ENCODE data around the gene RBM47.
"Not testable (repeated sequence)": the region's sequence is repeated elsewhere in the genome, so short reads cannot be mapped to it uniquely, and the experiment has no call there.

Gene RBM47

DNA sequence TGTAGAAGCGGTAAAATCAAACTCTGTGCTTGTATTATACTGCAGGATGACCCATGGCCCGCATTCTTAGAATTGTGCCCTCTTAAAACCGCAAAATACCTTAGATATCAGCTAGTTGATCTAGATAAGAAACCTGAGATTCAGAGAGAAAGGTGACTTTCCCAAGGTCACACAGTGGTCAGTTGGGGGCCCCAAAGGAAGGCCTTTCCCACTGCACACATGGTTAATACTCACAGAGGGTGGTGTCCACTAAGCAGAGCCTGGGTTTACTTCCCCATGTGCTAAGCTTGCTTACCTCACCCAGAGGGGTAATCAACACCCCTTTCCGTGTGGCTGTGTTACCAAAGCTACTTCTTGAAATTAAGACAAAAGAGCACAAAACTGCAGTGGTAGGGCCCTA lies 66.3 kb downstream of the RBM47 start:
- DNase-seq (ENCODE audit: low read depth, low spot score) = no peak

DNA sequence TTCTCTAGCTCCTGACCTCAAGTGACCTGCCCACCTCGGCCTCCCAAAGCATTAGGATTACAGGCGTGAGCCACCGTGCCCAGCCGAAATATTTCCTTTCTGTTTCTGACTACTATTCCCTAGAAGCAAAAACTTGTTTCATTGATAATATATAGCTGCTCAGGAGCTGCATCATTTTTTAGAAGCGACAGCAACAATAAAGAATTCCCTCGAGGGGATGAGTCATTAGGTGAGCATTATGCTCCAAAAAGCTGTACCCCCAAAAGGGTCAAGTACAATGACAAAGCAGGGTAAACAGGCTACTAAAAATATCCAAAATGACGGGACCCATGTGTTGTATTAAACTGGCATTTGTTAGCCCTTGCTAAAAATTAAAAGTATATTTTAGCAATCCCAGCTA lies 67.0 kb downstream of the RBM47 start:
- DNase-seq (ENCODE audit: low read depth, low spot score) = no peak

DNA sequence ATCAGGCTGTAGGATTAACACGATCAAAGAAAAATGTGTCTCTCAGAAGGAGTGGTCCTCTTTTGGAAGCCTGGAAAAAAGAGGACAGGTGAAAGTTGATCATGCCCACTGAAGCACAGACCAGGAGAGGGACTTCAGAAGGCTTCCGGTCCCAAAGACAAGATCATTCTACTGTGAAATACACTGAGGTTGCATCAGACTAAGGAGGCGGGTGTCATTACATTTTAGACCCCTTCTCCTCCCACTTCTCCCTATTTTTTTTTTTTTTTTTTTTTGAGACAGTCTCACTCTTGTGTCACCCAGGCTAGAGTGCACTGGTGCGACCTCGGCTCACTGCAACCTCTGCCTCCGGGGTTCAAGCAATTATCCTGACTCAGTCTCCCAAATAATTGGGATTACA lies 67.5 kb downstream of the RBM47 start:
- no peak for DNase-seq (ENCODE audit: low read depth, low spot score)

DNA sequence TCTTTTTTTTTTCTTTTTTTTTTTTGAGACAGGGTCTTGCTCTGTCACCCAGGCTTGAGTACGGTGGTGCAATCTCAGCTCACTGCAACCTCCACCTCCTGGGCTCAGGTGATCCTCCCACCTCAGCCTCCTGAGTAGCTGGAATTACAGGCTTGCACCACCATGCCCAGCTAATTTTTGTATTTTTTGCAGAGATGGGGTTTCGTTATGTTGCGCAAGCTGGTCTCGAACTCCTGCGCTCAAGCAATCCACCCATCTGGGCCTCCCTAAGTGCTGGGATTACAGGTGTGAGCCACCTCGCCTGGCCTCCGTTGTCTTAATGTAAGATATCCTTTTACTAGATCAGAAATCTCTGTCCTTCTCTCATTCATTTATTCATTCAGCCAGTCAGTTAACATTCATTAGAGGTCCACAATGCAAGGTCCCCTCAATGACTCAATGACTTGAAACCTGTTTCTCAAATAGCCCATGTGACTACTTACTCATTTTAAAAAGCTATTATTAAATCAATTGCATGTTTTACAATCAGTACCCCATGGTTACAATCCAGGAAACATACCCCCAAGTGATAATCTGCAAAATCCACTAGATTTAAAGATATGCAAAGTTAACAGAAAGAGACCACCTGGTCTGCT lies 68.0 kb downstream of the RBM47 start:
- DNase-seq (ENCODE audit: low read depth, low spot score) = not testable (repeated sequence)

DNA sequence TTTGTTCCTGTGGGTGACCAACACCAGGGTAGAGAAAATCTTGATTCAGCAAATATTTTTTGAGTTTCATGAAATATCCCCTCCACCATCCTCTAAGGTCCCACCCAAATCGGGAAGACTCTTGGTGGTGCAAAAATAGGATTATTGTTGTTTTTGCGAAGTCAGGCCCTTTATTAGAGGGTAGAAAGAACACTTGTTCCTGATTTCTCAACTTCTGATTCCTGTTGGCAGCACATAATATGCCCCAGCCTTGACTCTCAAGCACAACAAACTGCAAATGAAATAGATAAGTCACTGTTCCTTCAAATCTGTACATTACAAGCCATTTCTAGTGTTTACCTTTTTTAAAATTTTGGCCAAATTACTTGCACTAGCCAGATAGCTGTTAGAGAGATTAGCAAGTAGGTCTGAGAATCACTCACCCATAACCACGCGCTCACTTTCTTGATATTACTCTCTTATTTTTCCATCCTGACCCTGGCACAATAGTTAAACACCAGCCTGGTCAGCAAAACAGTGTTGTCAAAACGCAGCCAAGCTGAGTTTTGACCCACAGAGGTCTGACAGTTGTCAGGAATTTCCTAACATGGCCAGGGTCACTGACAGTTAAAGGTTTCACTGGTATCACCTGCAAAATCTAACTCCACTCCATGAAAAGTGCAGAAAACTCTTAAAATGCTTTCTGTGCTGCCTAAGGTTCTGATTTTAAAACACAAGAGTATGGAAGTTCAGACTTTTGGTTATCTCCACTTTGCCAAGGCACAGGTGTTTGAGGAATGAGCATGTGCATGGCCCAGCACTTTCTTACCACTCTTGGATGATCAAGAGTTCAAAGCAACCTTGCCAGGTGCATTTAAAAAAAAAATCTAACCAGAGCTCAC lies 69.8 kb downstream of the RBM47 start:
- no peak for DNase-seq (ENCODE audit: low read depth, low spot score)

DNA sequence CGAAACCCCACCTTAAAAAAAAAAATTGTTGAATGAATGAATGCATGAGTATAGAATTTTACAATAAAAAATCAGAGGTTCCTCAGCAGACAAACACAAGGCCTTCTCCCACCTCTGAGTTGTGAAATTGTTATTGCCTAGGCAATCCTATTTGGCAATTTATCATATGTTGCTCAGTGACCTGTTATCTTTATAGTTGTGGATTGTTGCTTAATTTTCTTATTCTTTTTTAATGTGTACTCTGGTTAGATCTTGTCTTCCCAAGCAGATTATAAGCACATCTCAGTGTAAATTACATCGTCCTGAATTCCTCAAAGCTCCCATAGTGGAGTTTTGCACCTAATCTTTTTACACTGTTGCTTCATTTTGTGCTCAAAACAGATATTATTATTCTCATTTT lies 71.9 kb downstream of the RBM47 start:
- DNase-seq (ENCODE audit: low read depth, low spot score) = no peak

DNA sequence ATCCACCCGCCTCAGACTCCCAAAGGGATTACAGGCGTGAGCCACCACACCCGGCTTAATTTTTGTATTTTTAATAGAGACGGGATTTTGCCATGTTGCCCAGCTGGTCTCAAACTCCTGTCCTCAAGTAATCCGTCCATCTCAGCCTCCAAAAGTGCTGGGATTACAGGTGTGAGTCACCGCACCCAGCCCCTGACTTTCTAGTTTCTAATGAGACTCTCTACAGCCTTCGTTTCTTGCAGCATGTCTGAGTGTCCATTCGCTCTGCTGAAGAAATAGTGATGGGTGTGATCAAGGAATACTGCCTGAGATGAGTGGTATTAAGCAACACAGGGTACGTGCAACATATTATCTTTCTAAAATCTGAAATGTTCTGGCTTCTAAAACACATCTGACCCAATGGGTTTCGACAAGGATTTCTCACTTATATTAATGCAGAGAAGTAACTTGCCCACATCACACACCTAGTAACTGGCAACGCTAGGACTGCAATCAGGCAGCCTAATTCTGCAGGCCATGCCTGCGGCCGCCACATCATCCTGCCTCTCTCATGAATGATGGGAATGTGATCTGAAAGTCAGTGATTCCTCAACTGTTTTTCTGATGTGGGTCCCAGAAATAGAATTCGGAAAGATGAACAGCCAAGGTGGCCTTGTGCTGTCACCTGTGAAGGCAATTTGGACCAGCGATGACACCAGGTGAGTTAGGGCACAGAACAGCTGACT lies 74.3 kb downstream of the RBM47 start:
- DNase-seq (ENCODE audit: low read depth, low spot score) = no peak

DNA sequence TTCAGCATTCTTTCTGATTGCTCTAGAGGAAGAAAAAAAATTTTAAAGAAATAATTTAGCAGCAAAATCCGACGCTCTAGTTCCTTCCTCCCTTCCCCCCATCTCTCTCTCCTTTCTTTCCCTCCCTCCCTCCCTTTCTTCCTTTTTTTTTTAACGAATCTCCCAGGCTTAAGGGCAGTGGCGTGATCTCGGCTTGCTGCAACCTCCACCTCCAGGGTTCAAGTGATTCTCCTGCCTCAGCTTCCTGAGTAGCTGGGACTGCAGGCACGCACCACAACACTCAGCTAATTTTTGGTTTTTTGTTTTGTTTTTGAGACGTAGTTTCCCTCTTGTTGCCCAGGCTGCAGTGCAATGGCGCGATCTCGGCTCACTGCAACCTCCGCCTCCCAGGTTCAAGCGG lies 75.0 kb downstream of the RBM47 start:
- not testable (repeated sequence) for DNase-seq (ENCODE audit: low read depth, low spot score)

DNA sequence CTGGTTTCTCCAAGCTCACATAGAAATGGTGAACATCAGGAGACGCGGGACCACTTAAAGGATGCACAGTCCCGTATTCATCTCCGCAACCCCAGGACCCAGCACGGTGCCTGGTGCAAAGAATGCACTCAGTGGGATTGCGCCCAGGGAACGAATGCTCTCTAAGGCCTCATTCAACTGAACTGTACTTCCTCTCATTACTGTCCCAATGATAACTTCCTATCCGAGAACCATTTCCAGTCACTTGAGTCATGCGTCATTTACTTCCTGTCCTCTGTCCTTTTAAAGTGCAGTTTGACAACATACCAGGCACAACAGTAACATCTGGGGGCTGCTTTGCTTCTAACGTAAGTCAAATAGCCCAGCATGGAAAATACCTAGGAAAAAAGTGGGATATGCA lies 75.7 kb downstream of the RBM47 start:
- DNase-seq (ENCODE audit: low read depth, low spot score) = no peak

DNA sequence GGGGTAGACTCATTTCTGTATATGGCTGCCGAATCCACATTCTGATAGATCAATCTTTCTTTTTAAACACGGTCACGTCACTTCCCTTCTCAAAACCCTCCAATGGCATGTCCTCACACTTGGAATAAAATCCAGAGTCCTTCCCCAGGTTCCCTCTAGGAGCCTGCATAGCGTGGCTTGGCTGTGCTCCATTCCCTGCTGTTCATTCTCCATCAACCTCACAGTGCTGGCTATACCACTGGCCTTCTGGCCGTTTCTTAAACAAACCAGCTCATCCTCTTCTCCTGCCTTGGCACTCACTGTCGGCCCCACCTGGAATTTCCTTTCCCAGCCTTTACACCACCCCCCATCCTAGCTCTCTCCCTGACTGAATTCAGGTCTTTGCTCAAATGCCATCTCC lies 77.1 kb downstream of the RBM47 start:
- peak; percentile 46 for DNase-seq (ENCODE audit: low read depth, low spot score)

DNA sequence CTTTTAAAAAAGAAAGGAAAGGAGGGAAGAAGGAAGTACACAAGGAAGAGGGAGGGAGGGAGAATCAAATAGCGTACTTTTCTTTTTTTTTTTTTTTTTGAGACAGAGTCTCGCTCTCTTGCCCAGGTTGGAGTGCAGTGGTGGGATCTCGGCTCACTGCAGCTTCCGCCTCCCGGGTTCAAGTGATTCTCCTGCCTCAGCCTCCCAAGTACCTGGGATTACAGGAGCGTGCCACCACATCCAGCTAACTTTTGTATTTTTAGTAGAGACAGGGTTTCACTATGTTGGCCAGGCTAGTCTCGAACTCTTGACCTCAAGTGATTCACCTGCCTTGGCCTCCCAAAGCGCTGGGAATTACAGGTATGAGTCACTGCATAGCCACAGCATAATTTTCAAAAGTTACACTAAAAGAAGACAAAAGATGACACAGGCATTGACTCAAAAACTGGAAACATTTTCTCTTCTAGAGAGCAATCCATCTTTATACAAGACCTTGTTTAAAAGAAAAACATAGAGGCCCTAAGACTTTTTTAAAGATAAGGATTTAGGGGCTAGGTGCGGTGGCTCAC lies 78.0 kb downstream of the RBM47 start:
- DNase-seq (ENCODE audit: low read depth, low spot score) = not testable (repeated sequence)

DNA sequence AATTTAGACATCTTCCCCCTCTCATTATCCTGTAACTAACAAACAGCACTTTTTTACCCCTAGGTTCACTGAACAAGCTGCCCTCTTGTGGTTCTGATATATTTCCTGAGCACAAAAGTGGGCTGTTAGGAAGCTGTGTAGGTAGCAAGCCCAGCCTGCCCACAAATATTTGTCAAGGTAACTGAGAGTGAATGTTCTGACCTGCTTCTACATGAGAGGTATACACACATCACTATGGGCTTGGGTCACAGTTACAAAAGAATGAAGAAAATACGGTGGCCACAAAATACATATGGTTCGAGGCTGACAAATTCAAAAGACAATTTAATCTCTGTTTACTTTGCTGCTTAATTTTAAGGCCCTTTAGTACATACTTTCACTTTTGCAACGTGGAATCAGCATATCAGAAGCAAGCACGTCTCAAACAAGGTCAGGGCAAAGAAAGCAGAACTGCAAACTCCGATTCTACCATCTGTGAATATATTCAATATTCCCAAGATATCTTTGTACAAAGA lies 78.7 kb downstream of the RBM47 start:
- DNase-seq (ENCODE audit: low read depth, low spot score) = no peak

DNA sequence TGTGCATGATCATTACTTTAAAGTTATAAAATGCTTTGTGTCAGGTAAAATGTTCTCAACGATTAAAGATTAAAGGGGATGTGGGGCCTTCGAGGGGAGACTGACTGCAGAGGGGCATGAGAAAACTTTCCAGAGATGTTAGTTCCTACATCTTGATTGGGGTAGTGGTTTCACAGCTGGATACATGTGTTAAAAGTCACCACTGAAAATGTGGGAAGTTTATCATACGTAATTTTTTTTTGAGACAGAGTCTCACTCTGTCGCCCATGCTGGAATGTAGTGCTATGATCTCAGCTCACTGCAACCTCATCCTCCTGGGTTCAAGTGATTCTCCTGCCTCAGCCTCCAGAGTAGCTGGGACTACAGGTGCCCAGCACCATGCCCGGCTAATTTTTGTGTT lies 79.5 kb downstream of the RBM47 start:
- DNase-seq (ENCODE audit: low read depth, low spot score) = no peak

DNA sequence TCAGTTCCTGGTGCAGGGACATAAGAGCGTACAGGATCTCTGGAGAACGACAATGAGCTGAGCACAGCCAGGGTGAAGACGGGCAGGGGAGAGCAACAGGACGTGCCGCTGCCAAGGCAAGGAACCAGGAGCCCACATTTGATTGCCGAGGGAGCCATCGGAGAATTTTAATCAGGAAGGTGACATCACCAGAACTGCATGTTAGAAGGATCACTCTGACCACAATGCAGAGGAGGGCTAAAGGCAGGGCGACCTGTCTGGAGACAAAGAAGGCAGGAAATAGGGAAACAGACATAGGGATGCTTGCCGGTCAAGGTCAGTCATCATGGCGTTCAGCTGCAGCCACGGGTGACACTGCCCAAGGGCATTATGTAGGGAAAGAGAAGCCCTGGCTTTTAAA lies 81.4 kb downstream of the RBM47 start:
- no peak for DNase-seq (ENCODE audit: low read depth, low spot score)

DNA sequence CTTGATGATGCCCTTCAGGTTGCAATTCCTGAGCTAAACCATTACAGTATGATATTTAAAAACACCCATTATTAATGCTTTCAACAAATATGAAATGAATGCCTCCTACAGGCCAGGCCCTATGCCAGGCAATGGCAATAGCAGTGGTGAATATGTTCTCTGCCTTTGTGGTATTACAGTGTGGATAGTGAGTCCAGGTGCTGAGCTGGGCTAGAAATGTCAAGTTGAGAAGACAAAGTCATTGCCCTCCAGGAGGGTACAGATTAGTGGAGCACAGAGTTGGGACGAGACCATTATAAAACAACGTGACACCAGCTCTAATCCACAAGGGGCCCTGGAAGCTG lies 81.9 kb downstream of the RBM47 start:
- no peak for DNase-seq (ENCODE audit: low read depth, low spot score)

DNA sequence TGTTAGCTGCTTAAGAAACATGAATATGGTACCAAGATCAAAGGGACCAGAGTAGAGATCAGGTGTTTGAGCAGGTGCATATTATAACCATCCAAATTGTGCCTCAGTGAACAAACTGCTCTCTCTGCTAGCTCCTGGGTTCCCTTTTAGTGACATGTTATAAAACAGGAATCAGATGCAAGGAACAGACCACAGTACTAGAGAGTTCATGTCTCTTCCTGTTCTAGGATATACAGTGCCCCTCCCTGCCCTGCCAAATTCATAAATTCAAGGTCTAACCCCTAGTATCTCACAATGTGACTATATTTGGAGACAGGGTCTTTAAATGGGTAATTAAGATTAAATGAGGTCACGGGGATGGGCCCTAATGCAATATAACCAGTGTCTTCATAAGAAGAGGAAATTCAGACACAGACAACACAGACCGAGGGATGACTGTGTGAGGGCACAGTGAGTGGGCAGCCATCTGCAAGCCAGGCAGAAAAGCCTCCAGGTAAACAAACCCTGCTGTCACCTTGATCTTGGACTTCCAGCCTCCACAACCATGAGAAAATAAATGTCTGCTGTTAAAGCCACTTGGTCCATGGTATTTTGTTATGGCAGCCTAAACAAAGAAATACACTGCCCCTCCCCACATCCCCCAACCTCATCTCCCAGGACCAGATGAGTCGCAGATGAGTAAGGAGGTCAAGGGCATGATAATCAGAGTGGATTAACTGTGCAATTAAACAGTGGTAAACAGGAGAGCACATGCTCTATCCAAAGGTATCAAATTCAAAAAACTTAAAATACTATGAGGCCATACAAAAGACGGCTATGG lies 82.5 kb downstream of the RBM47 start:
- DNase-seq (ENCODE audit: low read depth, low spot score) = no peak

DNA sequence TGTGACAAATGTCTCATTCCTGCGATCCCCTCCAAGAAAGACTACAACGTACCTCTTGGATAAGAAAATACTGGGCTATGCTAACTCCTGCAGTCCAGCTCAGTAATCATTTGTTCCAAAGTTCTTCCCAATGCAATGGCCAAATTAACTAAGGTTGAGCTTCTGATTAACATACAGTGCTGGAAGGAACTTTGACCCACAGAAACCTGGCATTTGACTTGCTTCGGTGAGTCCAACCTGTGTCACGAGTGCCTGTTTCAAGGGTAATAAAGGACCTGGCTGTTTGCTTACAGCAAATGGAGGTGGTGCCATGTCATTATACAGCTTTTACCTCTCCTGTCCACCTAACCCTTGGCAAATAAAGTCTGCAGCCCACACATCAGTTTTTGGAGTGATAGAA lies 83.2 kb downstream of the RBM47 start:
- DNase-seq (ENCODE audit: low read depth, low spot score) = no peak

DNA sequence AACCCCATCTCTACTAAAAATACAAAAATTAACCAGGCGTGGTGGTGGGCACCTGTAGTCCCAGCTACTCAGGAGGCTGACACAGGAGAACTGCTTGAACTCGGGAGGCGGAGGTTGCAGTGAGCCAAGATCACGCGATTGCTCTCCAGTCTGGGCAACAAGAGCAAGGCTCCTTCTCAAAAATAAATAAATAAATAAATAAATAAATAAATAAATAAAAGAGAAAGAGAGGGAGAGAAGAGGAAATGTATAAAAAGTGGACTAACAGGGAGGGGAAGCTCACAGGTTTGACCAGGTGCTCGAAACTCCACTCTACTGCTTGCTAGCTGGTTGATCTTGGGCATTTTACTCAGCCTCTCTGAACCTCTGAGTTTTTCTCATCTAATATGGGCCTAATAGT lies 84.2 kb downstream of the RBM47 start:
- not testable (repeated sequence) for DNase-seq (ENCODE audit: low read depth, low spot score)

DNA sequence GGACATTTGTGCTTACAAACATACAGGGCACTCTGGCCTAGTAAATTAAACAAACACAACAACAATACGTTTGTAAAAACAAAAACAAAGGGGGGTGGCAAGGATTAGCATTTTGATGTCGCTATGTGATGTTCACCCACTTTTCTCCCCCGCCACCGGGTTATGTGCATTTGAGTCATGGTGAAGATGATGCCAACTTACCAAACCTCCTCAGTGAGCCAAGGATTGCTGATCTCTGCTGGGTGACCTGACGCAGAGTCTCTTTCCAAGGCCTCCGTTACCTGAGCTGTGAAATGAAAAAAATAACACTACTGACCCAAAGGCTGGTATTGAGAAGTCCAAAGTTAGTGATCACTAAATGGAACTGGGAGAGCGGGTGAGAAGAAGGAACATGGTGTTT lies 85.4 kb downstream of the RBM47 start:
- no peak for DNase-seq (ENCODE audit: low read depth, low spot score)

DNA sequence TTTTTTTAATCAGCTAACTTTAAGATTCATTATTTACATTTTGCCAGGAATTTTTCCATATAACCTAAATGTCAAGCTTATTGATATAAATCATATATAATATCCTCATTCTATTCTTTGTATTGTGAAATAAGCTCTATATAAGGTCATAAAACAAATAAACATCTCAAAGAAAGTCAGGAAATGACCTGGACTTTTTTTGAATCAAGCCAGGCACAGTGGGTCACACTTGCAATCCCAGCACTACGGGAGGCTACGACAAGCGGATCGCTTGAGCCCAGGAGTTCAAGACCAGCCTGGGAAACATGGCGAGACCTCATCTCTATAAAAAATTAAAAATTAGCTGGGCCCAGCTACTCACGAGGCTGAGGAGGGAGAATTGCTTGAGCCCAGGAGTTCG lies 88.9 kb downstream of the RBM47 start:
- no peak for DNase-seq (ENCODE audit: low read depth, low spot score)

DNA sequence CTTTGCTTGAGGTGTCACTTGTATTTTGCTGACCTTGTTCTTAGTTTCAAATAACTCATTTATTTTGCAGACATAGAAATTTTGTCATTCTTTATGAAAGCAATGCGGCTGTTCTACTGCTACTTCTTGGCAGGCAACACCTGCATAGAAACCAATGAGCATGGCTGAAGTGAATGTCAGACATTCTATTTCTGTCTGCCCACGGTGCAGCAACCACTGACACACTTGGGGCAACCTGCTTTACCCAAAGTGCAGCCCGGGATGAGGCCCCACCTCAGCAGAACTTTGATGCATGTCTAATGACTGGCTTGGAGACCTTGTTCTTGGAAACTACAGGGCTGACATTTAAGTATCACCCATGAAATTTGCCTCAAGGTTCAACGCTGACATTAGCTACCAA lies 93.6 kb downstream of the RBM47 start:
- no peak for DNase-seq (ENCODE audit: low read depth, low spot score)
